Activated CD4-positive, alpha-beta T cell treated with anti-CD3 and anti-CD28 coated beads for 36 hours (primary cell): Measurements from ENCODE around the gene SEMA6C. TPM values are rescaled to one million over a fixed set of nuclear protein-coding genes. Genes with fewer than 3 reads are reported as not detected.
A peak's percentile ranks its signal among the peaks of the same experiment; 100 is the strongest.

Experiments used
- ATAC-seq: fragments of 200-7000 bp; cut with Tn5 transposase; one replicate; pipeline ENCODE4 v1.10.0; 2021; ENCODE audit warnings: mild to moderate bottlenecking, moderate library complexity
- CTCF ChIA-PET: fragments of 350-600 bp; sonication (Branson Sonifier 250); formaldehyde crosslinking; loops from one replicate; lab custom pipeline; 2021; ENCODE audit warnings: antibody characterized with exemption; lab: Charles Lee
- POLR2A ChIA-PET: fragments of 350-600 bp; sonication (Branson Sonifier 250); formaldehyde crosslinking; loops from one replicate; lab custom pipeline; 2021; ENCODE audit warnings: antibody characterized with exemption, inconsistent platforms; lab: Charles Lee
- DNase-seq: peaks from one replicate; pipeline ENCODE4 v3.0.0-alpha.2; 2020
- H3K27ac Mint-ChIP-seq: one replicate; pipeline ENCODE4 v1.8.0; 2021; ENCODE audit warnings: mixed read lengths
- H3K27me3 Mint-ChIP-seq: one replicate; pipeline ENCODE4 v1.8.0; 2021; ENCODE audit warnings: mixed read lengths
- H3K36me3 Mint-ChIP-seq: one replicate; pipeline ENCODE4 v1.8.0; 2021; ENCODE audit warnings: low read depth, mixed read lengths
- H3K4me1 Mint-ChIP-seq: one replicate; pipeline ENCODE4 v1.8.0; 2021; ENCODE audit warnings: mixed read lengths
- H3K4me3 Mint-ChIP-seq: one replicate; pipeline ENCODE4 v1.8.0; 2021; ENCODE audit warnings: mild to moderate bottlenecking, moderate library complexity, mixed read lengths
- H3K9me3 Mint-ChIP-seq: one replicate; pipeline ENCODE4 v1.8.0; 2021; ENCODE audit warnings: low read depth, mixed read lengths
- intact Hi-C, 2 experiments: fragments of 100-400 bp; cut with DNase I in 1 of 2; cut with micrococcal nuclease in 1 of 2; formaldehyde crosslinking; loops; one replicate each; pipeline versions ENCODE4 v1.14.2 to v1.15.1; 2022 to 2024; cut with DNase I, micrococcal nuclease
- total RNA-seq, 2 experiments: library from RNA; stranded (reverse); gene quantifications; one replicate each; pipeline ENCODE4 v1.2.3, GENCODE V29; 2021

Gene SEMA6C
- total RNA-seq, 2 experiments from 2014 or later, result 3.2 to 3.5 TPM

DNA sequence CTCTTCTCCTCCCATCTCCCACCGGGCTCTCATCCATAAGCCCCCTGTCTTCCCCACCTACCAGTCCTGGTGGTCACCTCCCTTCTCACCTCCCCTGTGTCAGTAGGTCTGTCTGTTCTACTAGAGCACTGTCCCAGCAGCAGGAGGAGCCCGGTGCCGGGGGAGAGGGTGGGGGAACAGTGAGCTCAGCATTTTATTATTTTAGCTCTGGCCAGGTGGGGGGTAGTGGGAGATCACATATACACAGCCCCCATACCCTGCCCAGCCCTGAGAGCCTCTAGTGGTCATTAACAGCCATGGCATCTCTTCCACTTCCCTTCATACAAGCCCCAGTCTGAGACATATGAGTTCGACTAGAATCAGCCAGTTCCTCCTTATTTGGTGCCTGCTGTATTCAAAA is 29.4 kb upstream of the SEMA6C start, which contains the start of gene TMOD4:
Gene TMOD4 (minus strand): TSS at position 119 of the 400 bp plus-strand sequence. CDS start 1,106 bp downstream, outside the sequence.
- no peaks in the 10 kb centered on the region for H3K4me1 Mint-ChIP-seq
- H3K9me3 Mint-ChIP-seq, result no peaks in the 10 kb centered on the region
- ATAC-seq (peak; percentile 79), DNase-seq (no peak)
- H3K36me3 Mint-ChIP-seq, result peaks cover 41% of the 10 kb centered on the region
- H3K4me3 Mint-ChIP-seq, result no peak within 1 kb of the TSS
- CTCF ChIA-PET, result interaction anchor here (1.0 to 1.7 kb wide), 2 partner anchors 9 to 19 kb away, joined by 7 to 8 read pairs; partner anchors contain the start of gene TNFAIP8L2
- intact Hi-C loops, result no loop called here
- no peaks in the 10 kb centered on the region for H3K27me3 Mint-ChIP-seq
- no peak within 1 kb of the TSS for H3K27ac Mint-ChIP-seq
- POLR2A ChIA-PET, result no interaction called here

DNA sequence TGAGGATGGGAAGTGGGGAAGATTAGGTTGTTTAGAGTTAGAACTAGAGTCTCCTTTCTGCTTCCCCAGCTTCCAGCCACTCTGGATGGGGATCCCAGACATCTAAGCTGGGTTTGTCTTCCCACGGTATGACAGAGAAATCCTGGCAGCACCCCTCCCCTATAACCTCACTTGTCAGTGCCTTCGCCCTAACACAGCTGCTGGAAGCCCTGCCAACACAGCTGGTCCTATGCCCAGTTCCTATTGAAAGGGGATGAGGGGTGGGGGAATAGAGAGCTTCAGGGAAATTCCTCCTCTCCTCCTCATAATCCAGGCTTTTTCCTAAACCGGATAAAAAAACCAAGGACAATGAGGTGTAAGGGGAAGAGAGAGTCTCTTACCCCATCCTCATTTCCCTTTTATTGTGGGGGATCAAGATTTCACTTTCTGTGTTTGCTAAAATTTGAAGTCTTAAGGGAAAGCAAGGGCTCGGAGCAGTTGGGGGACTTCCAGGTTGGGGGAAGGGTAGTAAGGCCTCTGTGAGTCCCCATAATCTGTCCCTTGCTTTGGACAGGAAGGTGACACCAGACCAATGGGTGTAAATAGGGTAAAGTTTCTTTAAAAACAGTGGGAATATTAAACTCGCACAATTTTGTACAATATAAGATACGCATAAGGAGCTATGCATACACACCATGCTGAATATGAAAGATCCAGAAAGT is 28.8 kb upstream of the SEMA6C start:
- Mint-ChIP-seq H3K9me3 (no peaks in the 10 kb centered on the region), H3K27ac (no peak overlapping the region), H3K4me1 (no peaks in the 10 kb centered on the region), H3K36me3 (peaks cover 36% of the 10 kb centered on the region), H3K27me3 (no peaks in the 10 kb centered on the region), H3K4me3 (no peak overlapping the region)
- ATAC-seq (no peak), DNase-seq (no peak)
- intact Hi-C loops, result no loop called here
- POLR2A ChIA-PET, result no interaction called here
- CTCF ChIA-PET, result interaction anchor here (0.5 to 1.7 kb wide), 4 partner anchors 19 to 151 kb away, joined by 3 to 8 read pairs (median 4); partner anchors contain the start of gene TNFAIP8L2

- intact Hi-C loops, result no loop called here
- H3K9me3 Mint-ChIP-seq, result no peaks in the 10 kb centered on the region
- DNase-seq (no peak), ATAC-seq (no peak)
- POLR2A ChIA-PET, result interaction anchor here (0.5 kb wide), 1 partner anchor 81 kb away, joined by 7 read pairs; no protein-coding TSS in a partner anchor
- peaks cover 11% of the 10 kb centered on the region for H3K4me1 Mint-ChIP-seq
- peaks cover 32% of the 10 kb centered on the region for H3K36me3 Mint-ChIP-seq
- H3K27ac Mint-ChIP-seq, result no peak overlapping the region
- no peak overlapping the region for H3K4me3 Mint-ChIP-seq
- no peaks in the 10 kb centered on the region for H3K27me3 Mint-ChIP-seq
- CTCF ChIA-PET, result interaction anchor here (0.9 to 1.1 kb wide), 3 partner anchors 15 to 81 kb away, joined by 3 read pairs; partner anchors contain the start of gene TNFAIP8L2
Measured at GRCh38 chr1:151171190-151171589, 24.8 kb upstream of the SEMA6C start.

DNA sequence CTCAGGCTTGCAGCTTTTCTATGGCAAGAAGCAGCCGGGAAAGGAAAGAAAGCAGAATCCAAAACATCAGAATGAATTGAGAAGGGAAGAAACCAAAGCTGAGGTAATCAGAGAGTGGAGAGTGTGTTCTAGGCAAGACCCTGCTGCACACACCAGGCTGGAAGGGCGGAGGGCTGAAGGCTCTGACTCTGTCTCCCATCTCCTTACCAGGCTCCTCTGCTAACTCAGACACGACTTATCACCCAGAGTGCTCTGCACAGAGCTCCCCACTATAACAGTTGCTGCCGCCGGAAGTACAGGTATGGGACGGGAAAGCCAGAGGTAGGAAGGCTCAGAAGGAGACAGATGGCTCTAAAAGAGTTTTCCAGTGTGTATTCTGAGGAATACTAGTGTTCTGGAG is 20.7 kb upstream of the SEMA6C start:
- Mint-ChIP-seq H3K4me1 (peaks cover 38% of the 10 kb centered on the region), H3K9me3 (no peaks in the 10 kb centered on the region), H3K27me3 (no peaks in the 10 kb centered on the region), H3K36me3 (peaks cover 51% of the 10 kb centered on the region), H3K4me3 (peak overlapping the region; percentile 92), H3K27ac (peak overlapping the region; percentile 98)
- intact Hi-C loops, result loop anchor here in 1 of 2 experiments (2.0 to 10.0 kb wide), 2 partner anchors 30 to 602 kb away; no protein-coding TSS in a partner anchor
- ChIA-PET POLR2A (interaction anchor here (0.6 to 2.8 kb wide), 5 partner anchors 10 to 232 kb away, joined by 3 to 14 read pairs (median 9); partner anchors contain the start of genes PSMB4, TNFAIP8L2 and VPS72), CTCF (interaction anchor here (1.0 to 4.4 kb wide), 4 partner anchors 9 to 116 kb away, joined by 3 to 25 read pairs (median 8); partner anchors contain the start of genes TMOD4 and TNFAIP8L2)
- ATAC-seq (no peak), DNase-seq (no peak)

GRCh38 chr1:151166505-151166956 is 20.1 kb upstream of the SEMA6C start:
- Mint-ChIP-seq H3K27me3 (no peaks in the 10 kb centered on the region), H3K9me3 (no peaks in the 10 kb centered on the region), H3K27ac (peak overlapping the region; percentile 98), H3K36me3 (peaks cover 56% of the 10 kb centered on the region), H3K4me1 (peaks cover 44% of the 10 kb centered on the region), H3K4me3 (peak overlapping the region; percentile 92)
- DNase-seq, result peak; percentile 37
- intact Hi-C loops, result loop anchor here (1.0 to 10.0 kb wide), 10 partner anchors 20 to 602 kb away; partner anchors contain the start of genes PSMD4 (in 2 of the 2), ENSA (in 1 of the 2), PI4KB (in 1 of the 2) and PIP5K1A (in 1 of the 2)
- peak; percentile 1 for ATAC-seq
- ChIA-PET CTCF (interaction anchor here (0.6 to 4.4 kb wide), 5 partner anchors 10 to 115 kb away, joined by 3 to 25 read pairs (median 7); partner anchors contain the start of genes TMOD4 and TNFAIP8L2), POLR2A (interaction anchor here (0.6 to 2.8 kb wide), 5 partner anchors 9 to 233 kb away, joined by 3 to 14 read pairs (median 9); partner anchors contain the start of genes PSMB4, TNFAIP8L2 and VPS72)

DNA sequence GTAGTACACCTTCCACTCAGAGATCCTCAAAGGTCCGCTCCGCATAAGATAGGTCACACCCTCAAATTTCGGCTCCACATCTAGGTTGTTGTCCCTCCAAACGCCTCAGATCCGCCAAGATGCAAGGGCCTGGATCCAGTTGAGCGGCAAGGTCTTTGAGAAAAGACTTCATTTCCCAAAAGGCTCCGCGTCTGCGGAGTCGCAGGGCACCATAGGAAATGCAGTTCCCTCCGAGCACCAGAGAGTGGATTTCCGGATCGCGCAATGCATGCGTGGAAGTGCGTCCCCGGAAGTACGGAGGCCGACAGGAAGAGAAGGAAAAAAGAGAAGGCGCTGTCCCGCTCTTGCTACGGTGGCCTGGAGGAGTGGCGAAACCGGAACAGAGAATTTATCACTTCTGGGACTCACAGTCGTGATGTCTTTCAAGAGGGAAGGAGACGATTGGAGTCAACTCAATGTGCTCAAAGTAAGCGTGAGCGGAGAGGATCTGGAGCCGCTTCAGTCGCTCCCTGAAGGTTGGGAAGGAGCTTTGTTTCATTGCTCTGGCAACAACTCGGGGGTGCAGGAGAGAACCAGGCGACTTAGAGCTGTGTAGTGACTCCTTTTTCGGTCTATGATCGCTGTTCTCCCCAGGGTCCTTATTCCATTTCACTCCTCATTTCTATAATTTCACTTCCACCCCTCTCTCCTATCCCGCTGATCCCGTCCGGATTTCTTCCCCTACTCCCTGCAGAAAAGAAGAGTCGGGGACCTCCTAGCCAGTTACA is 19.5 kb upstream of the SEMA6C start, which contains the start of the genes LYSMD1 and SCNM1:
Gene LYSMD1 (minus strand): TSS at position 165 of the 767 bp plus-strand sequence. CDS start 644 bp downstream, outside the sequence.
Gene SCNM1 (plus strand): TSS at position 407 of the 767 bp plus-strand sequence. CDS start 9 bp downstream, at position 416.
- peak; percentile 98 for DNase-seq
- no peaks in the 10 kb centered on the region for H3K9me3 Mint-ChIP-seq
- intact Hi-C loops, result loop anchor here (1.0 to 10.0 kb wide), 14 partner anchors 10 to 601 kb away; partner anchors contain the start of genes PSMD4 (in 2 of the 2), ENSA (in 1 of the 2), GABPB2 (in 1 of the 2) and PI4KB (in 1 of the 2)
- ATAC-seq, result peak; percentile 96
- peaks cover 48% of the 10 kb centered on the region for H3K4me1 Mint-ChIP-seq
- H3K27me3 Mint-ChIP-seq, result no peaks in the 10 kb centered on the region
- peaks cover 58% of the 10 kb centered on the region for H3K36me3 Mint-ChIP-seq
- H3K4me3 Mint-ChIP-seq, result peak within 1 kb of the TSS; percentile 92
- ChIA-PET CTCF (interaction anchor here (0.6 to 4.4 kb wide), 7 partner anchors 9 to 114 kb away, joined by 3 to 25 read pairs (median 4); partner anchors contain the start of genes PSMD4, TMOD4 and TNFAIP8L2), POLR2A (interaction anchor here (0.9 to 2.8 kb wide), 3 partner anchors 9 to 34 kb away, joined by 3 to 14 read pairs (median 9); partner anchors contain the start of genes TNFAIP8L2 and VPS72)
- peak within 1 kb of the TSS; percentile 98 for H3K27ac Mint-ChIP-seq

GRCh38 chr1:151165281-151165737 is 18.9 kb upstream of the SEMA6C start:
- peak; percentile 14 for ATAC-seq
- peak; percentile 47 for DNase-seq
- ChIA-PET POLR2A (interaction anchor here (0.6 to 2.8 kb wide), 3 partner anchors 8 to 112 kb away, joined by 3 to 9 read pairs (median 4); partner anchors contain the start of gene TNFAIP8L2), CTCF (interaction anchor here (0.7 to 4.4 kb wide), 4 partner anchors 8 to 136 kb away, joined by 3 to 25 read pairs (median 4); partner anchors contain the start of genes PSMD4 and TNFAIP8L2)
- H3K4me3 Mint-ChIP-seq, result peak overlapping the region; percentile 92
- H3K4me1 Mint-ChIP-seq, result peaks cover 53% of the 10 kb centered on the region
- H3K9me3 Mint-ChIP-seq, result no peaks in the 10 kb centered on the region
- intact Hi-C loops, result loop anchor here (1.0 to 10.0 kb wide), 5 partner anchors 9 to 601 kb away; partner anchors contain the start of genes GABPB2 (in 1 of the 2), PRUNE1 (in 1 of the 2), PSMB4 (in 1 of the 2) and TNFAIP8L2 (in 1 of the 2)
- H3K27me3 Mint-ChIP-seq, result no peaks in the 10 kb centered on the region
- peak overlapping the region; percentile 98 for H3K27ac Mint-ChIP-seq
- H3K36me3 Mint-ChIP-seq, result peaks cover 61% of the 10 kb centered on the region

DNA sequence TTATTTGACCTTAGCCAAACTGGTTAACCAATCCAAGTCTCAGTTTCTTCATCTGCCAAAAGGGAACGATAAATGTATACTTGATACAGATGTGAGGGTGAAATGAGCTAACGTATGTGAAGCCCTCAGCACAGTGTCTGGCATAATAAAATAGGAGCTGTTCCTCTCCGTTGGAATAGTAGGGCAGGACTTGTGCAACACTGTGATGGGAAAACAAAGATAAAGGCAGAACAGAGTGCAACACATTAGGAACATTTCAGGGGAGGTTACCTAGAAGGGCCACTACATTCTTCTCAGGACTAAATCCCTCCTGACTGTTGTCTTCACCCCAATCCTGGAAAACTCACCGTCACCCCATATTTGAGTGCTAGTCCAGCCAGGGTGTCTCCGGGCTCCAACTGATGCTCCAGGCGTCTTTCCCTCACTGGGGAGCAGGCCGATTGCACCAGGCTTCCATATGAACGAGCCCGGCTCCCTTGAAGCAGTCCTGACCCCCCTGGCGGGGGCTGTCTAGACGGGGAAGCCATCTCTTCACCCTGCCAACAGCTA is 18.4 kb upstream of the SEMA6C start:
- DNase-seq (no peak), ATAC-seq (no peak)
- peak overlapping the region; percentile 98 for H3K27ac Mint-ChIP-seq
- intact Hi-C loops, result loop anchor here (1.0 to 10.0 kb wide), 5 partner anchors 9 to 600 kb away; partner anchors contain the start of genes GABPB2 (in 1 of the 2), PRUNE1 (in 1 of the 2), PSMB4 (in 1 of the 2) and TNFAIP8L2 (in 1 of the 2)
- CTCF ChIA-PET, result interaction anchor here (0.7 to 4.4 kb wide), 4 partner anchors 8 to 136 kb away, joined by 3 to 25 read pairs (median 4); partner anchors contain the start of genes PSMD4 and TNFAIP8L2
- H3K27me3 Mint-ChIP-seq, result no peaks in the 10 kb centered on the region
- peaks cover 65% of the 10 kb centered on the region for H3K36me3 Mint-ChIP-seq
- POLR2A ChIA-PET, result interaction anchor here (0.6 to 2.8 kb wide), 3 partner anchors 8 to 113 kb away, joined by 3 to 9 read pairs (median 4); partner anchors contain the start of gene TNFAIP8L2
- H3K4me1 Mint-ChIP-seq, result peaks cover 56% of the 10 kb centered on the region
- H3K4me3 Mint-ChIP-seq, result peak overlapping the region; percentile 92
- H3K9me3 Mint-ChIP-seq, result no peaks in the 10 kb centered on the region

DNA sequence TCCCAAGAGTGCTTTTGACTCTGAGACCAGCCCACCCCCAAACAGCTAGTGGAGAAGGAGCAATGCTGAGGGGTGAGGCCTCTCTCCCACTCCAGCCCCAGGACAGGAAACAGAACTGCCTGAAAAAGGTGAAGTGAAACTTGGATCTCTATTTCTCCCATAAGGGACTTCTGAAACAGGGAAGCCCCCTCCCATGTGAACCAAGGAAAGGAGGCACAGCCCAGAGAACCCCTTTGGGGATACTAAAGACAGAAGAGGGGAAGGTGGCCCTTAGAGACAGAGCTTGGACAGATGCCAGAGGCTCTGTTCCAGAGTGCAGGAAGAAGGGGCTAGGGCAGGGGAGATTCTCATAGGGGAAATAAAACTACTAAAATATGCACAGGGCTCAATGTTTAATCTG is 12.9 kb upstream of the SEMA6C start:
- Mint-ChIP-seq H3K36me3 (peaks cover 56% of the 10 kb centered on the region), H3K27ac (peak overlapping the region; percentile 99), H3K4me1 (peaks cover 62% of the 10 kb centered on the region), H3K4me3 (peak overlapping the region; percentile 4), H3K27me3 (no peaks in the 10 kb centered on the region), H3K9me3 (no peaks in the 10 kb centered on the region)
- ATAC-seq, result no peak
- intact Hi-C loops, result loop anchor here (5.0 kb wide), 3 partner anchors 38 to 597 kb away; partner anchors contain the start of genes MINDY1 (in 1 of the 2), PIP5K1A (in 1 of the 2) and PRUNE1 (in 1 of the 2)
- ChIA-PET POLR2A (interaction anchor here (0.7 to 2.9 kb wide), 3 partner anchors 28 to 118 kb away, joined by 4 to 9 read pairs (median 5); no protein-coding TSS in a partner anchor), CTCF (interaction anchor here (1.2 to 8.0 kb wide), 5 partner anchors 11 to 60 kb away, joined by 4 to 195 read pairs (median 11); no protein-coding TSS in a partner anchor)
- DNase-seq, result no peak
